CD4-positive, alpha-beta T cell treated with Interleukin-1 beta for 1 hour (primary cell): ENCODE measurements around the gene DLL1.

Experiments
- DNase-seq, 2 donors: peaks; one replicate each; pipeline ENCODE4 v3.0.0-alpha.2; 2020 to 2022

DLL1 gene

DNA sequence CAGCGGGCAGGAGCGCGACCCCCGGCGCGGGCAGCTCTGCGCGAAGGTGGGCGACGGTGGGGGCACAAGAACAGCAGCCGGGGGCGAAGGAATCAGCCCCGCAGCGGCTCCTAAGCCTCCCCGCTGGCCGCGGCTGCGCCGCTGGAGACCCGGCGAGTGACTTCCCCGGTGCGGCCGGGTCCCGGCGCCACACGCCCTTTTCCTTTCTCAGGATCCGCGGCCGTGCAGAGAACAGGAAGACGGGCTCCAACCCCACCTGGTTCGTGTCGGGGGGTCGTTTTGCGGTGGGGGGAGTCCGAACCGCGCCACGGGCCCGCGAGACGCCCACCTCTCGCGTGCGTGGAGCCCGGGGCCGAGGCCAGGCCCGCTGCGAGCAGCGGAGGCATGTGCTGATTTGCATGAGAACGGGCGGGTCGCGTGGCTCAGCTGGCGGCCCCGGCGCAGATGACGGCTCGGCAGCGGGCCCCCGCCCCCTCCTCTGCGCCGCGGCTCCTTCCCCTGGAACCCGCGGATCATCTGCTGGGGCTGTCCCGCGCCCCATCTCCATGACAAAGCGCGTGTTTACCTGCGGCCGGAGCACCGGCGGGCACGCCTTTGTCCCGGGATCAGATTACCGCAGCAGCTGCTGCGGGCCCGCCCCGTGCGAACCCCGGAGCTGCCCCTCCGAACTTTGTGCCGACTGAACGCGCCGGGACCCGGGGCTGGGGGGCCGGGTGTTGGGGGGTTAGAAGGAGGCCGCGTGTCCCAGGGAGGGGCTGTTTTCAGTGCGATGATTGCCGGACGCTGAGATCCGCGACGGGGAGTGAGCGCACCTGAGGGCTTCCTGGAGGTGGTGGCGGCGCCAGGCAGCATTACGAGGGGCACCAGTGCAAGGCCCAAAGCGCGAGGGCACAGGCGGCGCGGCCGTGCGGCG is 4.9 kb upstream of the DLL1 start:
- DNase-seq = peak; percentile 32 to 58

DNA sequence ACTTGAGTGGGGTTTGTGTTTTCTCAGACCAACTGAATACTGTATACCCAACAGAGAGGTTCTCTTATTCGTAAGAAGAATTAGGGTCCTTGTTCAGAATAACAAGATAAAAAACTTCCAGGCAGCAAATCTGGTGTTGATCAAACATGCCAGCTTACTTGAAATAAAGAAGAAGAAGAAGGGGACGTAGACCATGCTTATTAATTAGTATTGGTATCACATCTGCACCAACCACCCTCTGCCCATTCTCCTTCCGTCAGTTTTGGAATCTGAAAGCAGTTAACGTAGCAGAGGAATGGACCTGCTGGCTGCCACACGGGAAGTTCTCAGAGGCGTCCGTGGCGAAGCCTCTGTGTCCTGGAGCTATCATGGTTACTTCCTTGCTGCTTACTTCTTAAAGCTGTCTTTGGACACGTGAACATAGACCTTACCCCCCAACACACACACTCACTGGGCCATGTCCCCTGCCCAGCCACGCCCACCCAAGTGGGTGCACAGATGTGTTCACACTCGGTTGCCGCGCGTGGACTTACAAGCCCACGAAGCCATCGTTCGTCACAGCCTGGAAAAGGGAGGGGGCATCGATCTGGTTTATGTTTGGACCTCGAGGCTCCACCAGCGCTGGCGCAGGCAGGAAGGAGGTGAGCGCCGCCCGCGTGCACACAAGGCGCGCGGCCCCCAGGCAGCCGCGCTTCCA is 4.1 kb upstream of the DLL1 start:
- DNase-seq = no peak

DNA sequence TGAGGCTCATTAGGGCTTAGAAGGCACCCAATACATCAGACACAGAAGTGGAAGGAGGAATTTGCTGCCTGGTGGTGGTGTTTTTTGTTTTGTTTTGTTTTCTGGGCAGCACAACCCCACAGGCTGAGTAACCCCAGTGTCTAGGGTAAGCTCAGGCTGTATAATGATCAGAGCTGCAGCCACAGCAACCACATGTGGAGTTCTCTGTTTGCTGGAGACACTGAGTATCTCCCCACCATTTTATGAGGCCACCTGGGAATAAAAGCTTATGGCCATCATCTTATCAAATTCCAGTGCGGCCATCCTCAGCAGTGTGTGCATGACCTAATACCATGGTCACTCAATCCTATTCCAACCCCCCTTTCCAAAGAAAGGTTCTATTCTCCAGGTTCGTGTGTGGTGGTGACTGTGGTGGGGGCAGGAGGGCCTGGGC is 3.4 kb upstream of the DLL1 start:
- DNase-seq = no peak

DNA sequence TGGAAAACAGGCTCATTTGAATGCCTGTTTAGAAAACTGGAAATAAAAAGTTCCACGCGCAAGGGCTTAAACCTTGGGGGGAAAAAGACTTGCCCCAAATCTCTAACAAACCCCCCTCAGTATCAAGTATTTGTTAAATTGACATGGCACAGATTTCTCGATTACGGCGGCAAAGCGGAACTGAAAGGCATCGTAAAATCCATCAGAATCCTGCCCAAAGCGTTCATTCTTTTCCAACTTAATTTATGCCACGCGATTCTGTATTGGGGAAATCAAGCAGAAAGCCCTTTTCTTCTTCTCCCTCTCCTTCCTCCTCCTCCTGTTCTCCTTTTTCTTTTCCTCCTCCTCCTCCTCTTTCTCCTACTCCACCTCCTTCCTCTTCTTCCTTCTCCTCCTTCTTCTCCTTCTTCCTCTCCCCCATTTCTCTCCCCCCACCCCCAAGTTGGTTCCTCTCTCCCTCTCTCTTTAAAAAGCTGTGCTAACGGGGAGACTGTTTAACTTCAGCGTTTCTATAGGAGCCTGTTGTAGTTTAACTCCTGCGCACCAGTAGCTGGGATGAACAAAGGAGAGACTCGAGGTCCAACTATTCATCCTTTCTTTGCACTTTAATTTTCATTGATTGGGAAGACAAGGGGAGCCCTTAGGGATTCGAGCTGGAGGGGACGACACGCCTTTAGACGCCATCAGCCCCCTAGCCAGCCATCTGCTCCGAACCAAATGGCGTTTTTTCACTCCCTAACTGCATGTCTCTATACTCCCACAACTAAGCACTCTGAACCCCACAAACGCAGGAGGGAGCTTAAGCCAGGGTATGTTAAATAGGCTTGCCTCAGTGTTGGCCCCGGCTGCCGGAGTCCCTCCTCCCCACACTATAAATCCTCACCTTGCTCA is 2.7 kb upstream of the DLL1 start:
- DNase-seq = no peak

DNA sequence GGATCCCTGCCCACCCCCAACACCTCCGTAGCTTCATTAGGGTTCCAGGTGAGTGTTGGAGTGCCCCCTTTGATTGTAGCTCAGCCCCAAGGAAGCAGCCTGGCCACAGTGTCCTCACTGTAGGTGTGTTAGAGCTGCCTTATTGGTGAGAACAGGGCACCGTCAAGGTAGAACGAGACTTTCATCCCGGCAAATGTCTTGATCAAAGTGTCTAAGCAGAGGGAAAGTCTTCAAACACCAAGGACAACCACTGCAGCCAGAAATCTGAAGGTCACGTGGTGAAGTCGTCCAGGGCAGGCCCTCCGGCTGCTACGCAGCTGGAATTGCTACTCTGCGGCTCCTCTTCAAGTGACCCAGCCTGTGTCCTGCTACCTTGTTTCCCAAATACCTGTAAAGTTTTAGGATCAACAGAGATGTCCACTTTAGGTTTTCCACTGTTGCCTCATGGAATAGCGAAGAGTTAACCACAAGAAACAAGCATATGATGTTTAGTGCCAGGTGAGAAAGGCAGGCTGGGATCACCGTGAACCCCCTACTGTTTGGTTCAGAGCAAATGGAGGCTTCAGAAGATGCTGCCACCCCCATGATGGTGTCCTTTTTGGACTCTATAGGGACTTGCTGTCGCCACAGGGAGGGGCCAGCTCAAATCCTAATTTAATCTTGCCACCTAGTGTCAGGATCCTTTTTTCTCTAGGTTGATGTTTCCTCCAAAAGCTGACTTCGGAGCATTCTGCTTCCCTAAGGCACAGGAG is 1.7 kb upstream of the DLL1 start:
- DNase-seq = no peak

DNA sequence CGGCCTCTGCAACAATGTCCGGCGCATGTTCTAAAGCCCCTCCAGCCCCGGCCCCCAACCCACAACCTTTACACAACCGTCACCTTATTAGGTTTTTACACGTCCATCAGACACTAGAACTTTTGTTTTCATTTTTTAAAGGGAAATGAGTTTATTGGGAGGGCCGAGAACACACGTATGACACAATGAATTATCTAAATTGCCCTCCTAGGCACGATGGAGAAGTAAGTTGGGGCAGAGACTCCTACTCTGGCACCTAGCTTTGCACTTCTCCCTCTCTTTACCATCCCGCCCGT is 1.2 kb upstream of the DLL1 start:
- no peak for DNase-seq

DNA sequence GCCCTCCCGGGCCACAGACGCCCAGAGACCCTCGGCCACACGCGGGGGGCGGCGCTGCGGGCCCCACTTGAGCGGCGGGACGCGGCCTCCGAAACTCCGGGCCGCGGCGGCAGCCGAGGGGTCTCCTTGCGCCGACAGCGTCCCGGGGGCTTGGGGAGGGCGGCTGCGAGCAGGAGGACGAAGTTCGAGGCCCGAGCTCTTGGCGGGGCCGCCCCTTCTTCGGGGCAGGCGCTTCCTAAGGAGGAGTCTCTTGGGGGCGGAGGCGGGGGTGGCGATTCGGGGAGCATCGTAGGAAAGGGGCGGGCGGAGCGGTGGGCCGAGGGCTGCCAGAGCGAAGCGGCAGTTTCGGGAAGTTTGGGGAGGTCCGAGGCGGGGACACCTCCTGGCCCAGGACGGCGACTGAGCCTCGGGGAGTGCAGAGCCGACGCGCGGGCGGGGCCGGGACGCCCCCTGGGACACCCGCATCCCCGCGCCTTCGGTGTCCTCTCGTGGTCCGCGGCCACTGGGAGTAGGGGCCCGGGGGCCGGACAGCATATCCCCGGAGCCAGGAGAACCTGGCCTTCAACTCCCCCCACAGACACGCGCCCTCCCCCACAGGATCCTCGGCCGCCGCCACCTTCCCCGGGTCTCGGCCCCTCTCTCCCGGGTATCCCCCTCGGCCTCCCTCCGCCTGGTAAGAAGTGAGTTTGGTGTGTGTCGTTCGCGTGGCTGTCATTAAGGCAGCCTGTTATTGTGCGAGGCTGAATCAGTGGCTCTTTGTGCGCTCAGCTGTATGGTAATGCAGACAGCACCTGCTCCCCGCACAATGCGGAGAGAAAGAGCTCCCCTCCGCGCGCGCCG is 613 bp upstream of the DLL1 start:
- peak; percentile 33 to 42 for DNase-seq

DNA sequence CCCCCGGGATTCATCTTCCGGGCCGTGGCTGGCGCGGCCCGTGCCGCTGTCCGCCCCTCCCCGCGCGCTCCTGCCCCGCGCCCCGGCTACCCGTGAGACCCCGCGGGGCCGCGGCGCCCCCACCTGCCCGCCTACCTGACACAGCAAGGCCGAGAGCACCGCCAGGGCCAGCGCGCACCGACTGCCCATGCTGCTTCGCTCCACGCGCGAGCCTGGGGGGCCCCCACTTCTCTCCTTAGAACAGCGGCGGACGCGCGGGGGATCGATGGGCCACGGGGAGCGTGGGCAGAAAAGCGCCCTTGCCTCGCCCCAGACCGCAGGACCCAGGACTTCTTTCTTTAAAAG is 955 bp downstream of the DLL1 start:
- DNase-seq = no peak

DNA sequence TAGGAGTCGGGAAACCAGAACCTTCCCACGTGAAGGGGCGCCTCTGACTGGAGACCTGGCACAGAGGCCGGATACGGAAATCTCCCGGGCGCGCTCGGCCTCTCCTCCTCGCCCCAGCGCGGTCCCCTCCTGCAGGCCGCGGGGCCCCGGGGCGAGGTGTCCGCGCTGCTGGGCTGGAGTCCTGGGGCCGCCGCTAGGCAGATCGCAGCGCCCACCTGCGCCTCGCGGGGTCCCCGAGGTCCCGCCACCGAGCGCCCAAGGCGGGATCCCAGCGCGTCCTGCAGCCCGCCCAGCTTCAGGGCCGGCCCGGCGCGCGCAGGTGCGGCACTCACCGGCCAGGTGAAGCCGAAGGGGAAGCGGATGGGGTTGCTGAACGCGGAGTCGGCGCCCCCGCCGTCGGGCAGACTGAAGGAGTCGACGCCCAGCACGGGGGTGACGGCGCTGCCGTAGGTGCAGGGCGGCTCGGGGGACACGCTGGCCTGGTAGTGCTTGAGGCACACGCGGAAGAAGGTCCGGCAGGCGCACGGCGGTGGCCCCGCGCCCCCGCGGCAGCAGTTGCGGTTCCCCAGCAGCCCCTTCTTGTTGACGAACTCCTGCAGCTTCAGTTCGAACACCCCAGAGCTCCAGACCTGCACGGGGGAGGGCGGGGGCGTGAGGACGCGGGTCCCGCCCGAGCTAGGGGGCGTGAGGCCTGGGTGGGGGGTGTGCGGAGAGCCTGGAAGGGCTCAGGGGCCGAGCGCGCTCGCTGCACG is 1.5 kb downstream of the DLL1 start:
- DNase-seq = no peak

DNA sequence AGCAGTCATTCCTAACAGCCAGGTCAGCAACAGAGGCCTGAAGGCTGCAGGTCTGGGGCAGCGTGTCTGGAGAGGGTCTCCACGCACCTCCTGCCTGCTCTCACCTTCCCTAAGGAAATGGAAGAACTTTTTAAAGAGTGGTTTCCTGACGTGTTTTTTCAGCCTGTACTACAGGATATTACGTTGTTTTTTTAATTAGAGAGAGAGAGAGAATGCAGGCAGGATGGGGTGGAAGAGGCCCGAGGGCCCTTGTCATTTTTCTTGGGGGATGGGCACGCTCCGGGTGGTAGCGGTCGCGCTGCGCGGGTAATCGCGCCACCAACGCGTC is 2.1 kb downstream of the DLL1 start:
- DNase-seq = no peak

DNA sequence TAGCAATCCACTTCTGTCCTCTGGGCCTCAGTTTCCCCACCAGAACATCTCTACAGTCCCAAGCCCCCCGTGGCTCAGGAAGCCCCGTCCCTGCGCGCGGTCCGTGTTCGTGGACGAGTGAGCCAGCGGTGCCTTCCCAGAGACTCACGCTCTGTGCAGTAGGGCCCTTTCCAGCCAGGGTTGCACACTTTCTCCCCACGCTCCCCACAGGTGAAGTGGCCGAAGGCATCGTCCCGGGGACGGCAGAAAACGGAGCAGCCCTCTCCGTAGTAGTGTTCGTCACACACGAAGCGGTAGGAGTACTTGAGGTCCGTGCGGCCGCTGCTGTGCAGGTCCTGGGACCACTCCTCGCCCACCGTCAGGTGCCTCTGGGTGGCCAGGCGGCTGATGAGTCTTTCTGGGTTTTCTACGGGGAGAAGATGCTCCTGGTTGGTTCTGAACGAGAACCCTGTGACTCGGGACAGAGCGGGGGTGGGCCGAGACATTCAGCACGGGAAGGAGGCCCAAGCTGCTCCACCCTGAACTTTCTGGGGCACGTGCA is 2.7 kb downstream of the DLL1 start:
- no peak for DNase-seq

DNA sequence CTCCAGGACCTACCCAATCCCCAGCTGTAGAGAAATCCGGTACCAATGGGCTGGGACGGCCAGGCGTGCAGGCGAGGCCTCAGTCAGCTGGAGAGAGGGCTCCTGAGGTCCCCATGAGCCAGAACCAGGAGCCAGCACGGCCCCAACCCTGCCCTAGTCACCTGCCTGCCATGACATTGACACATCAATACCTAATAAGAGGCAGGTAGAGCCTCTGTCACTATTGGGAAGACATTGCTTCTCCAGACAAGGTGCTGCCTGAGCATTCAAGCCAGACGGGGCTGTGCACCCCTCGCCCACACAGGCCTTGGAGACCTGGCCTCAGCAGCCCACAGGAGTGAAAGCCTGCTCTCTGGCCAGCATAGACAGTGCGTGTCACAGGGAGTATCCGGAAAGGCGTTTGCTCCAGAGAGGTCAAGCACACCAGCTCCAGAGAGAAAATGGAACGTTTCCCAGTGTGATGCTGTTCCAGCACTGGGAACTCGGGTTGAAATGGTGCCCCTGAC is 3.5 kb downstream of the DLL1 start:
- no peak for DNase-seq

DNA sequence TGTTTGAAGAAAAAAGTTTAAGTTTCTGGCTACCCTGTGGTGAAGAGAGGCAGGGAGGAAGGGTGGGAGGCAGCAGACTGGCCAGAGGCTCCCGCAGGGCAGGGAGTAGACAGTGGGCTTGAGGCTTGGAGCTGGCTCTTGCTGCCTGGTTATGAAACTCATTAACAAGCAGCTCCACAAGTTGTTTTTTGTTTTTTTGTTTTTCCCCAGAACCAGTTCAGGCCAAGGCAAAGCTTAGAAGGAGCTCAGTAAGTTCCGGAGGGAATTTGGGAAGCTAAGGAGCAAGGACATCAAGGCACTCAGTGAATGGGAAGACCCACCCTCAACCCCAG is 4.0 kb downstream of the DLL1 start:
- no peak for DNase-seq

DNA sequence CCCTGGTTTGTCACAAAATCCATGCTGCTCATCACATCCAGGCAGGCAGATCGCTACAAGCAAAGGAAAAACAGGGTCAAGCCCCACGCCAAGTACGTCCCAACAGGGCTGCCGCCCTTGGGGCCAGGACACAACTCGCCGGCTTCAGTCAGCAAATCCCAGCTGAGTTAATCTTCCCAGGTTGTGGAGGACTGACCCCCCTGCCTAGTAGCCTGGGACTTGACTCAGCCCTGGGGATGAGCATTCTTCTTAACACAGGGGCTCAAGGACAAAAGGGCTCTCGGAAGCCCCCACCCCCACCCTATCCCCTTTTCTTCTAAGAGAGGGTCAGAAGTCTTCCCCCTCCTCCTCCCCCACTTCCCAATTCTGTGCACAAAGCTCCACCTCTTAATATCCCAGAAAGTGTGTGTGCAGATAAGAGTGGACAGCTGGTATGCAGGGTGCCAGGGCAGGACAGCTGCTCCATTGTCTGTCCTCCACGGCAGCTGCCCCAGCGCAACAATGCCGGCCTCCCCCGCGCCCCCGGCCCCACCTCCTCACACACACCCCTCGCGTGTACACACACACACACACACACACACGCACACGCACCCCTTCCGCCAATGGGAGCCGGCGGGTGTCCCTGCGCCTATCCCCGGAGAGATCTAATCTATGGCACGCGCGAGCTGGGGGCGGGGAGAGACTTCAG is 4.5 kb downstream of the DLL1 start:
- DNase-seq = no peak

DNA sequence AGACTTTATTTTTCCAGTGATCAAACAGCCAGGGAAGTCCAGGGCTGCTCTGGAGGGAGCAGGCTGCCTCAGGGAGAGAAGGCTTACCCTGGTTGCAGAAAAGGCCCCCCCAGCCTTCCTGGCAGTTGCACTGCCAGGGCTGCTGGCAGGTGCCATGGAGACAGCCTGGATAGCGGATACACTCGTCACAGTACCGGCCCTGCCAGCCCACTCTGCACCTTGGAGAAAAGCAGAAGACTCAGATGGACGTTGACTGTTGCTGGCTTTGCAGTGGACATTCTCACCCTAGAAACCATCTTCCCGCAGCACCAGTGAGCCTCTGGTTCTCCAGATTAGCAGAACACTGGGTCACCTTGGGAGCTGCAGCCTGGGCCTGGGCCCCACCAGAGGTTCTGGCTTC is 5.4 kb downstream of the DLL1 start:
- DNase-seq = no peak

DNA sequence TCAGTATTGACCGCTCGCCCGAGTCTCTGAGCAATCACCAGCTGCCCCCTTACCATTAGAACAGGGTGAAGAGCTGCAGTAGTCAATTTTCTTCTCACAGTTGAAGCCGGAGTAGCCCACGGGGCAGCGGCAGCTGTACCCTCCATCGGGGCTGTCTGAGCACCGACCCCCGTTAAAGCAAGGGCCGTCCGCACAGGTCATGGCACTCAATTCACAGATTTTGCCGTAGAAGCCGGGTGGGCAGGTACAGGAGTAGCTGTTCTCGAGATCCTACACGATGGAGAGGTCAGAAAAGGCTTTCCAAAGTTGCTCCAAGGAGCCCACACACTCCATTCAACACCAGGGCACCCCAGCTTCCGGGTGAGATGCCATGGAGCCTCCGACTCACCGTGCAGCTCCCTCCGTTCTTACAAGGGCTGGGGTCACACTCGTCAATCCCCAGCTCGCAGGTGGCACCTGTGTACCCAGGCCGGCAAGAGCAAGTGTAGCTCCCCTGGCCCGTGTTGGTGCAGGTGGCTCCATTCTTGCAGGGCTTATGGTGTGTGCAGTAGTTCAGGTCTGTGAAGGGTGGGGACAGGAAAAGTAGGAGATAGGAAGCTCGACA is 5.9 kb downstream of the DLL1 start:
- DNase-seq = no peak

DNA sequence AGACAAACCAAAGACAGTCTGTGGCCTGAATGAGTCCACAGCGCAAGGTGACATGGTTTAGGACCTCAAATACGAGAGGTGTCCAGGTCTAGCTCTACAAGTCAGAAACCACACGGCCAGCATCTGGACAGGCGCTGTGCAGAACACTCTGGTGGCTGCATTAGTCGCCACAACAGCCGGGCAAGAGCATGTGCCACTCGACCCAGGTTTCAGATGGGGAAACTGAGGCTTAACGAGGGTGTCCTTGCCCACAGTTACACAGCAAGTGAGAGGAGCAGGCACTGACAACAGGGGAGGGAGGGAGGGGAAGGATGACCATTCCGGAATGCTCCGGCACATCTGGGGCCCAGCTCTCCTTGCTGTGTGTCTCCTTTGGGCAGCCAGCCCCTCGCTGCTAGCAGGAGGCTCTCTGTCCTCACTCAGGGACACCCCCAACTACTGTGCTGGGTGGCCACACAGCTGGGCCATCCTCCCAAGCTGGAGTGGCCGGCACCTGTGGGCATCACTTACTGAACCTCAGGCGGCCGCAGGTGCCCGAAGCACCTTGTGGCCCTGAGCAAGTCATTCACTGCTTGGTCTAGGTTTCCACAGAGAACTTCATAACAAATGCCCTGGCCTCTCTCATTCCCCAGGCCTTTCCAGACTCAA is 6.6 kb downstream of the DLL1 start:
- no peak for DNase-seq

DNA sequence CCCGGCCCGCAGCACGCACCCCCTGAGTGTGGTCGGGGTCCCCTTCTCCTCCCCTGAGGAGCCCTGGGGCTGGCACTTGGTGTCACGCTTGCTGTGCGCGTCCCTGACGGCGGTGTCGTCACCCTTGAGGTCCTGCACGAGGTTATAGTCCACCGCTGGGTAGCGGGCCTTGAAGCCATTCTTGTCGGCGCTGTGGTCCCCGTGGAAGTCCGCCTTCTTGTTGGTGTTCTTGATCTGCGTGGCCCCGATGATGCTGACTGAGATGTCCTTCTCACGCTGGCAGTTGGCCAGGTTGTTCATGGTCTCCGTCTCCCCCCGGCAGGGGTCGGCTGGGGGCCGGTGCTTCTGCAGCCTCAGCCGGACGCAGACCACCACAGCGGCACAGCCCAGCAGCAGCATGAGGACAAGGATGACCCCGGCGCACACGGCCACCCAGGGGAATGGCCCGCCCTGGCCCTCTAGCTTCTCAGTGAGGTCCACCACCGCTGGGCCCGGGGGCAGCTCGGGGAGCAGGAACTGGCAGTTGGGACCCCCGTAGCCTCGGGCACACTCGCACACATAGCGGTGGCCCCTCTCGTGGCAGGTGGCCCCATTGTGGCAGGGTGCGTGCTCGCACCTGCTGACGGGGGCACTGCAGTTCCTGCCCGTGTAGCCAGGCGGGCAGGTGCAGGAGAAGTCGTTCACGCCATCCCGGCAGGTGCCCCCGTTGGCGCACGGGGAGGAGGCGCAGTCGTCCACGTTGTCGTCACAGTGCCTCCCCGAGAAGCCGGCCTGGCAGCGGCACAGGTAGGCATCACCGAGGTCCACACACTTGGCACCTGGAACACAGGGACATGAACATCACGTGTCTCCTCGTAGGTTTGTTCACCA is 7.4 kb downstream of the DLL1 start:
- no peak for DNase-seq
